ENCODE results near the gene POTEI. TPM values are rescaled to one million over a fixed set of nuclear protein-coding genes. Genes with fewer than 3 reads are reported as not detected.
"Not testable (repeated sequence)": the region's sequence is repeated elsewhere in the genome, so short reads cannot be mapped to it uniquely, and the experiment has no call there.

Gene POTEI
- under 1 TPM in 4 of 7 donors, not detected in 3; 0.05 to 0.80 (median 0.45) TPM for total RNA-seq
- polyA plus RNA-seq: not detected
- long read RNA-seq, donor 1: 0 reads
- long read RNA-seq, donor 2, partial matches to known transcripts: 0 of 7 reads
- long read RNA-seq, donor 2, other reads (novel, unspliced or antisense): 7 of 7 reads
- long read RNA-seq, donor 3: 0 reads

- DNase-seq; H3K9me3 ChIP-seq; H3K4me1 ChIP-seq (ENCODE audit: insufficient read depth); H3K36me3 ChIP-seq; intact Hi-C loops (cut with DNase I); H3K27ac ChIP-seq; H3K27me3 ChIP-seq; H3K4me3 ChIP-seq: not testable (repeated sequence)
- WGBS, 3 donors: no CpG with 5 or more reads among the region's 13 CpGs
Observed at GRCh38 chr2:130509228-130509627, at the start of gene POTEI. TSS of gene POTEI (minus strand) at chr2:130509328. CDS start at chr2:130509235, 93 bp downstream.

- no CpG with 5 or more reads among the region's 8 CpGs for WGBS, 3 donors
- DNase-seq; intact Hi-C loops (cut with DNase I): not testable (repeated sequence)
Observed at GRCh38 chr2:130556441-130556840, 47.3 kb upstream of the POTEI start.

GRCh38 chr2:130554178-130554577, 45.0 kb upstream of the POTEI start:
- no CpG with 5 or more reads among the region's 4 CpGs for WGBS, 3 donors
- H3K27ac ChIP-seq; DNase-seq; H3K27me3 ChIP-seq; H3K4me1 ChIP-seq (ENCODE audit: insufficient read depth); H3K4me3 ChIP-seq; H3K36me3 ChIP-seq; intact Hi-C loops (cut with DNase I); H3K9me3 ChIP-seq: not testable (repeated sequence)

More at GRCh38 chr2:130556441-130556840, 47.3 kb upstream of the POTEI start:
- not testable (repeated sequence) for H3K4me1 ChIP-seq (ENCODE audit: insufficient read depth); H3K36me3 ChIP-seq; H3K9me3 ChIP-seq; H3K27me3 ChIP-seq; H3K27ac ChIP-seq; H3K4me3 ChIP-seq

GRCh38 chr2:130549475-130549874, 40.3 kb upstream of the POTEI start:
- DNase-seq: not testable (repeated sequence)

GRCh38 chr2:130548418-130548817, 39.3 kb upstream of the POTEI start:
- H3K27ac ChIP-seq; H3K4me3 ChIP-seq; H3K9me3 ChIP-seq; H3K36me3 ChIP-seq; H3K4me1 ChIP-seq (ENCODE audit: insufficient read depth); DNase-seq; intact Hi-C loops (cut with DNase I); H3K27me3 ChIP-seq: not testable (repeated sequence)
- WGBS, 3 donors: no CpG with 5 or more reads among the region's 3 CpGs

More at GRCh38 chr2:130549475-130549874, 40.3 kb upstream of the POTEI start:
- H3K4me1 ChIP-seq (ENCODE audit: insufficient read depth); H3K27ac ChIP-seq; H3K9me3 ChIP-seq; intact Hi-C loops (cut with DNase I); H3K36me3 ChIP-seq; H3K4me3 ChIP-seq; H3K27me3 ChIP-seq: not testable (repeated sequence)
- WGBS, 3 donors: no CpG with 5 or more reads among the region's 27 CpGs

GRCh38 chr2:130544978-130545377, 35.9 kb upstream of the POTEI start:
- H3K4me3 ChIP-seq; H3K36me3 ChIP-seq; H3K4me1 ChIP-seq (ENCODE audit: insufficient read depth); DNase-seq; H3K27ac ChIP-seq; H3K9me3 ChIP-seq; intact Hi-C loops (cut with DNase I); H3K27me3 ChIP-seq: not testable (repeated sequence)
- no CpG with 5 or more reads among the region's 5 CpGs for WGBS, 3 donors

GRCh38 chr2:130543785-130544528, 34.8 kb upstream of the POTEI start:
- intact Hi-C loops (cut with DNase I); H3K4me3 ChIP-seq; H3K9me3 ChIP-seq; H3K27ac ChIP-seq; H3K4me1 ChIP-seq (ENCODE audit: insufficient read depth); H3K36me3 ChIP-seq; DNase-seq; H3K27me3 ChIP-seq: not testable (repeated sequence)
- WGBS, 3 donors: no CpG with 5 or more reads among the region's 12 CpGs

- H3K4me3 ChIP-seq; H3K36me3 ChIP-seq; DNase-seq; H3K27me3 ChIP-seq; intact Hi-C loops (cut with DNase I); H3K4me1 ChIP-seq (ENCODE audit: insufficient read depth); H3K9me3 ChIP-seq; H3K27ac ChIP-seq: not testable (repeated sequence)
- WGBS, 3 donors: no CpG with 5 or more reads among the region's 4 CpGs
Observed at GRCh38 chr2:130542789-130543188, 33.7 kb upstream of the POTEI start.

- intact Hi-C loops (cut with DNase I); H3K4me1 ChIP-seq (ENCODE audit: insufficient read depth); DNase-seq; H3K9me3 ChIP-seq; H3K36me3 ChIP-seq; H3K27ac ChIP-seq; H3K27me3 ChIP-seq; H3K4me3 ChIP-seq: not testable (repeated sequence)
- WGBS, 3 donors: no CpG with 5 or more reads among the region's 9 CpGs
Observed at GRCh38 chr2:130538271-130538670, 29.1 kb upstream of the POTEI start.

- DNase-seq; H3K27ac ChIP-seq; H3K4me3 ChIP-seq; H3K27me3 ChIP-seq; H3K36me3 ChIP-seq; H3K9me3 ChIP-seq; intact Hi-C loops (cut with DNase I); H3K4me1 ChIP-seq (ENCODE audit: insufficient read depth): not testable (repeated sequence)
- no CpG with 5 or more reads among the region's 7 CpGs for WGBS, 3 donors
Observed at GRCh38 chr2:130536654-130537053, 27.5 kb upstream of the POTEI start.

- WGBS, 3 donors: no CpG with 5 or more reads among the region's 9 CpGs
- H3K9me3 ChIP-seq; H3K36me3 ChIP-seq; intact Hi-C loops (cut with DNase I); H3K4me3 ChIP-seq; H3K27me3 ChIP-seq; H3K4me1 ChIP-seq (ENCODE audit: insufficient read depth); DNase-seq; H3K27ac ChIP-seq: not testable (repeated sequence)
Observed at GRCh38 chr2:130531672-130532071, 22.5 kb upstream of the POTEI start.

- H3K27ac ChIP-seq; H3K36me3 ChIP-seq; H3K27me3 ChIP-seq; intact Hi-C loops (cut with DNase I); DNase-seq; H3K4me1 ChIP-seq (ENCODE audit: insufficient read depth); H3K9me3 ChIP-seq; H3K4me3 ChIP-seq: not testable (repeated sequence)
- WGBS, 3 donors: no CpG with 5 or more reads among the region's 5 CpGs
Observed at GRCh38 chr2:130531225-130531624, 22.1 kb upstream of the POTEI start.
